Pulmonary artery endothelial cell (primary cell): Measurements from ENCODE around the gene C10orf90. TPM values are rescaled to one million over a fixed set of nuclear protein-coding genes. Genes with fewer than 3 reads are reported as not detected.

Source experiments
- DNase-seq: peaks from one replicate; pipeline ENCODE4 v3.0.0-alpha.2; 2011; ENCODE audit warnings: low read depth, low spot score
- total RNA-seq: library from RNA; depleted of rRNA; stranded (reverse); fragments of >200 nt; gene quantifications from 2 replicates; pipeline ENCODE4 v1.2.3, GENCODE V29; 2014

Gene C10orf90
- total RNA-seq, 1 donor from 2014 or later, result not detected

GRCh38 chr10:126429275-126429674 is 241.2 kb downstream of the C10orf90 start:
- no peak for DNase-seq

DNA sequence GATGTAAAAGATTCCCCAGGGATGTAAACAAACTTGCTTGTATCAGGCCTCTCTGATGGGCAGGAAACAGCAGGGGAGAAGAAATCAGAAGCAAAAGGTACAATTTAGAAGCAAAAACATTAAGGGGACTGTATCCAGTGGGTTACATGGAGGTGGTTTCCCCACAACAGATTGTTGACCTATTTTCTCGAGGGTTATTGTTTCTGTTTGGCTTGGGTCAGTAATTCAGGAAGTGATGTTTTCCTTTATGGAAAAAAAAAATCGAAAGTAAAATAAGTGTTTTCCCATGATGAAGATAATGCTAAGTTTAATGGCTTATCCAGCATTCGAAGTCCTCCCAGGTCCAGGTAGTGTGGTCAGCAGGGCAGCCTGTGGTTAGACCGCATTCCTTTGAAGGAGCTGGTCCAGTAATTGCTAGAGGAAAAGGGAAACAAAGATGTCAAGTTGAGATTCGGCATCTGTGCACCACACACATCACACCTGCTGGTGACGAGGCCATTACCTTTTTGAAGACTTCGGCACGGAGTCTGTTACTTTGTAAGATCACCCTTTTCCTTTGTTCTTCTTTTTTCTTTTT is 244.9 kb downstream of the C10orf90 start:
- no peak for DNase-seq

- no peak for DNase-seq
These were observed 245.5 kb downstream of the C10orf90 start for GRCh38 chr10:126425032-126425431.

DNA sequence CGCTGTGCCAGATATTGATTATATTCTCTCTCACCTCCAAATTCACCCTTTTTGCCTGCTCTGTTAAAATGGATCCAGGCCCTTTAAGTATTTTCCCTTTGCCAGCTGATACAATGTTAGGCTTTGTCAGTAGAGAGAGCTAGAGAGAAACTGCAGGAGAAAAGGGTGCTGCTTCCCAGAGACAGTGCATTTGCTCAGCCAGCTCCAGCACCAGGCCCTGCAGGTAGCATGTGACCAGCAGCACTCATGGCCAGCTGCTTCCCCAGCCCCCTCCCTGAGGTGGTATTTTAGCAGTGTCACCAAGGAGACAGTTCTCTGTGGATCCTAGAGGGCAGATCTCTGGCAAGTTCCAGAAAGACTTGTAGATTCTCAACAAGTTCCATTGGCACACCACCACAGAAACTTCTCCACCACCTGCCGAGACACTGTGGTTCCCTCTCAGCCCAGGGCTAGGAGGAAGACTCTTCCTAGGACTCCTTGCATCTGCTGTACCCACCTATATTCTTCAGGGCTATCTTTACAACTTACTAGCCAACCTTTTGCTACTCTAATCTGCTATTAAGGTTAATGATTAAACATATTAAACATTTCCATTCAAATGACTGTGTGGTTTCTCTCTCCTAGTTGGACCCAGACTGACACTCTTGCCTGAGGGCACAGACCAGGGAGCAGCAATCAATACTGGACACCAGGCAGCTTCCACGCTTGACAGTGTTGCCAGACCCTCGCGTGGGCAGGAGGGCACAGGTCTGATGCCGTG is 246.6 kb downstream of the C10orf90 start:
- no peak for DNase-seq

DNA sequence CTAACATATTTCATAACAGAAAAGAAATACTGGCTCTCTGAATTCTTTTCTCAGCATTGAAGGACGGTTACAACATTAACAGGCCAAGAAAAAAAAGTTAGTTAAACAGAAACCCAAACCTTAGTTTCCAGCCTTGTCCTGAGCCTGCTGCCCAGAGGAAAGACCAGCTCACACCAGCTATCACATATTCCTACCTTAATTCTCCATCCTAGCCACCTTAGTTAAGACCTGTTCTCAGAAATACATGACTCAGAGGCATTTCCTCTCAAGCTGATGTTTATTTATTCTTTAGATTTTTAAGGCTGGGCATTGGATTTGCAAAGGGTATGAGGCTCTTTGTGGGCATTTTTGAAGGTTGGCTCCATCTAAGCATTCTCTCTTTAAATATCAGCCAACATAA is 247.9 kb downstream of the C10orf90 start:
- DNase-seq, result no peak

DNA sequence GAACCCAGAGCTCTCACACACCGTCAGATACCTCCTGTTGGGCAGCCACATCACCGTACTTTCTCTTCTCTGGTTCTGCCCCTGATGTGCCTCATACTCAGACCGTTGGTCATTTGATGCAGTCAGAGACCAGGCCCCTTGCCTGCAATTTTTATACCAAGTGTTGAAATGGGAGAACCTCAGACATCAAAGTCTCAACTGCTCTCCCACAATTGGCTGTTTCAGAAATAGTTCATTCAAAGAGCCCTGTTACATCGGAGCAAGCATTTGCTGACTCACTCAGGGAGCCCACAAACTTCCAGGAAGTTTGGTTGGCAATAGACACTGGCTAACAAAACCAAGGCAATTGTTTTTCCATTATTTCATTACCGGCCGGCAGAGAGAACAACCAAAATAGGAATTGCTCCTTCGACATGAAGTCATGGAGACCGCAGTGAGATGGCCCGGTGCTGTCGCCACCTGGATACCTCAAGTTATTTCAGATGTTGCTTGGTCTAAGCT is 248.7 kb downstream of the C10orf90 start:
- no peak for DNase-seq

- no peak for DNase-seq
These were observed 249.8 kb downstream of the C10orf90 start for GRCh38 chr10:126420567-126421300.

DNA sequence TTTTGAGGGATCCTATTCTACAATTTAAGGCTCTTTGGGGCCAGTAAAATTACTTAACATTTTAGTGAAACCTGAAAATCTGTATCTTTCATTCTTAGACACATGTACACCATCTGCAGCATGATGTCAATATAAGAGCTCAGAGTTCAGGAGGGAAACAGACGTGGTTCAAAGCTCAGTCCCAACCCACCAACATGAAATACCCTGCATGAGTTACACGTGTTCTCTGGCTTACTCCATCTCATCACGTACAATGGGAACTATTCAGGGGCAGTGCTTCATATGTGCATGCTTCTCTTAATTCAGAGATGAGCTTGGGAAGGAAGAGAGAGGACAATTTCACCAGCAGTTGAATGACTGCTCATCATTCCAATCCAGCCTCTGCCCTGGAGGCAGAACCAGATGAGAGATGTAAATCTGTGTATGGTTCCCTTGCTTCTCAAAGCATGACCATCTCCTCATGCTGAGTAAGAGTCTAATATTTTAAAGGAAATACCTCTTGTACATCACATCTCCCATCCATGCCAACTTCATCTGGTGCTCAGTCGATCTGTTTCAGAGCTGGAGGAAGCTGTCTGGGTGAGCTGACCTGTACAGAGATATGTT is 253.2 kb downstream of the C10orf90 start:
- no peak for DNase-seq

DNA sequence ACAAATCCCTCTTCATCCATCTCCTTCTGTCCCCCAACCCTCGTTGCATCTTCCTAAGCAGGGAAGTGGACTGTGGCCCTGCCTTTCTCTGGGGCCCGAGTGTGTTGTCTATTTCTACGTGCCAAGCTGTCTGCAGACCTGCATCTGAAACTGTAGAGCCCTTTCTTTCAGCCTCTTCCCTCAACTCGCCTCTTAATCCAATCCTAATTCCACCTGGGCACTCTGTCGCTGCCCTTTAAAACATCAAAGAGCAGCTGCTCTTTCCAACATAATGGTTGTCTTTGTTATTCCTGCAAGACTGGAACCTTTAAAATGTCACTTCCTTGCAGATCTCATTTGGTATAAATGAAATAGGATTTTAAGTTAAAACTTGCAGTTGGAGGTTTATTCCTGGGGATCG is 260.7 kb downstream of the C10orf90 start:
- DNase-seq, result no peak

GRCh38 chr10:126408953-126409641 is 261.4 kb downstream of the C10orf90 start:
- no peak for DNase-seq

GRCh38 chr10:126407831-126408230 is 262.7 kb downstream of the C10orf90 start:
- DNase-seq, result no peak

GRCh38 chr10:126405239-126405775 is 265.2 kb downstream of the C10orf90 start:
- DNase-seq, result no peak

GRCh38 chr10:126402721-126403695 is 267.5 kb downstream of the C10orf90 start:
- no peak for DNase-seq

GRCh38 chr10:126400641-126401040 is 269.9 kb downstream of the C10orf90 start:
- DNase-seq, result no peak

- DNase-seq, result no peak
These were observed 271.6 kb downstream of the C10orf90 start for GRCh38 chr10:126398924-126399323.

- no peak for DNase-seq
These were observed 272.1 kb downstream of the C10orf90 start for GRCh38 chr10:126398383-126398743.

DNA sequence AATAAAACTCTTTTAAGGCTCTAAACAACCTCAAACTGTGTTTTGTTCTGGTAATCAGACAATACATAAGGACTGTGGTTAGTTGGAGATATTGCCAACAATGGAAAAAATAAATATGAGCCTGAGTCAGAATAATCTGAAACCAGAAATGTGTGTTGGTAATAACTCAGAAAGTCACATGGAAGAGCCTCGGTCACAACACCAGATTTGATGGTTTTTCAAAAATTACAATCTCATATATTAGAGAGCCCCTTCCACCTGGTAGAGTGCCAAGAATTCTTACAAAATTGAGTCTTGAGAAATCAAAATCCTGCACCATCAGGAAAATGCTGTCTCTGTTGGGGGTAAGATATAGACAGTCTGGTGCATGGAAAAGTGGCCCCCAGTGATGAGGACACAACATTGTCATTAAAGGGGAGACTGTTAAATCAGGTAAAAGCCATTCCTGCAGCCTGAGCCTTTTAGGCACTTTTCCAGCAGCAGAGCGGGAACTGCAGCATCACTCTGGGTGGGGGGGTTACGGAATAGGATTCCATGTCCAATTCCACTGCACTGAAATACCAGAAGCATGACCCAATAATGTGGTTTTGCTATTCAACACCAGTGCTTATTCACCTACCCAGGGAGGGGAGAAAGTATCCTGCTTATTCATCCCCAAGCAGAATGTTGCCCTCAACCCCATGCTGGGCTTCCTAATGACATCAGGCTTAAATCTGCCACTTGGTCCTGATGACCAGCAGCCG is 272.7 kb downstream of the C10orf90 start:
- DNase-seq, result no peak

DNA sequence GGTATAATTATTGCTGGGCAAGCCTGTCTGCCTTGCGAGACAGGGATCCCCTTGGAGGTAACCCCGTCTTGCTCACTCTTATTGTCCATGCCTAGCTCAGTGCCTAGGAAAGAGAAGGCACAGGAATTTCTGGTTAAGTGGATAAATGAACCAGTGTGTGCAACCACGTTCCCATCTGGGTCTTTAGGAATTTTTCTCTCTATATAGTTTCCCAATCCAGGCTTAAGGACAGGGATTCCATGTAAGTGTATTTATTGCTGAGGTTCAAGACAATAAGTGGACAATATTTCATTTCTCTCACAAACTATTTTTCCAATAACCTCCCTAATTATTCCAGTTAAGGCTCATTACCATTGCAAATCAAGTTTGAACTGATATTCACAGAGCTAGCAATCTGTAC is 273.3 kb downstream of the C10orf90 start:
- no peak for DNase-seq

- no peak for DNase-seq
These were observed 275.5 kb downstream of the C10orf90 start for GRCh38 chr10:126394948-126395347.
